Lower leg skin (tissue), 3 donors: ENCODE data around the gene TMEM132D.

Experiments used
- CTCF ChIP-seq, 3 donors: fragments of 450-650 bp; IDR thresholded peaks; one replicate each; pipeline ENCODE4 v1.5.1; 2016; ENCODE audit warnings: antibody characterized with exemption in 3 of 3, mild to moderate bottlenecking in 3 of 3, moderate library complexity in 2 of 3
- POLR2A ChIP-seq, 2 donors: fragments of 450-650 bp; IDR thresholded peaks; one replicate each; pipeline ENCODE4 v1.6.1; 2016 to 2017; ENCODE audit warnings: antibody characterized with exemption in 2 of 2, mild to moderate bottlenecking in 1 of 2, moderate library complexity in 1 of 2

GRCh38 chr12:129886541-129886940, 17.3 kb downstream of the TMEM132D start:
- no peak for TF ChIP-seq POLR2A (IDR thresholded peaks at IDR 0.05)
- no peak for TF ChIP-seq CTCF (IDR thresholded peaks at IDR 0.05)
